IMR-90 (cell line): ENCODE measurements around the gene ARHGAP24.

Source experiments
- BHLHE40 ChIP-seq: fragments of 150-350 bp; IDR thresholded peaks from 2 replicates; pipeline ENCODE4 v1.6.1; 2016; ENCODE audit warnings: mild to moderate bottlenecking, low read depth, low read length
- CEBPB ChIP-seq: IDR thresholded peaks from 2 replicates; pipeline ENCODE4 v1.6.1; 2012; ENCODE audit warnings: low read depth, low read length, improper control_type of control experiment
- CHD1 ChIP-seq: IDR thresholded peaks from 2 replicates; pipeline ENCODE4 v1.6.1; 2012; ENCODE audit warnings: low read depth, low read length, improper control_type of control experiment
- CTCF ChIP-seq: conservative IDR thresholded peaks from 2 replicates; pipeline ENCODE4 v1.5.1; 2012; ENCODE audit warnings: mild to moderate bottlenecking, low read depth, low read length, improper control_type of control experiment
- MAFK ChIP-seq: IDR thresholded peaks from 2 replicates; pipeline ENCODE4 v1.6.1; 2012; ENCODE audit warnings: low read depth, low read length, improper control_type of control experiment
- MAZ ChIP-seq: IDR thresholded peaks from 2 replicates; pipeline ENCODE4 v1.6.1; 2012; ENCODE audit warnings: low read depth, mild to moderate bottlenecking, low read length, improper control_type of control experiment, moderate library complexity, borderline replicate concordance
- MXI1 ChIP-seq: IDR thresholded peaks from 2 replicates; pipeline ENCODE4 v1.6.1; 2012; ENCODE audit warnings: low read depth, mild to moderate bottlenecking, low read length, moderate library complexity, borderline replicate concordance
- POLR2A ChIP-seq: IDR thresholded peaks from 2 replicates; pipeline ENCODE4 v1.6.1; 2012; ENCODE audit warnings: mild to moderate bottlenecking, low read depth, low read length
- RAD21 ChIP-seq: IDR thresholded peaks from 2 replicates; pipeline ENCODE4 v1.6.1; 2012; ENCODE audit warnings: low read length, improper control_type of control experiment
- RCOR1 ChIP-seq: IDR thresholded peaks from 2 replicates; pipeline ENCODE4 v1.6.1; 2012; ENCODE audit warnings: mild to moderate bottlenecking, low read length, improper control_type of control experiment; ENCODE audit not compliant: insufficient replicate concordance
- RFX5 ChIP-seq: IDR thresholded peaks from 2 replicates; pipeline ENCODE4 v1.8.0; 2012; ENCODE audit warnings: low read depth, mild to moderate bottlenecking, low read length, moderate library complexity
- SMC3 ChIP-seq: fragments of 150-350 bp; IDR thresholded peaks from 2 replicates; pipeline ENCODE4 v1.6.1; 2016; ENCODE audit warnings: low read depth, mild to moderate bottlenecking, antibody characterized with exemption, low read length, moderate library complexity
- USF2 ChIP-seq: fragments of 150-350 bp; IDR thresholded peaks from 2 replicates; pipeline ENCODE4 v1.6.1; 2017; ENCODE audit warnings: mild to moderate bottlenecking, antibody characterized with exemption, low read length, low read depth

- TF ChIP-seq BHLHE40: no peak
- no peak for TF ChIP-seq CTCF
- no peak for TF ChIP-seq RCOR1
- no peak for TF ChIP-seq POLR2A
- TF ChIP-seq SMC3: no peak
- TF ChIP-seq RFX5: no peak
- no peak for TF ChIP-seq MAFK
- no peak for TF ChIP-seq MXI1
- TF ChIP-seq CEBPB: 0 out of 2 replicates have a peak, but pooled peaks have one; percentile 8
- TF ChIP-seq RAD21: no peak
- TF ChIP-seq CHD1: no peak
- no peak for TF ChIP-seq USF2
- TF ChIP-seq MAZ: no peak
These were observed 426.6 kb downstream of the ARHGAP24 start for GRCh38 chr4:85901500-85901899.
